ENCODE data around the gene UBA52.

UBA52 gene

GRCh38 chr19:18574691-18575291 is 3.1 kb downstream of the UBA52 start:
- DNase-seq (ENCODE audit: low read depth): no peak
- no peak for TF ChIP-seq CTCF (IDR thresholded peaks at IDR 0.05; ENCODE audit: low read length, missing control alignments)
- no peak overlapping the region for H3K4me3 ChIP-seq (replicated peaks; ENCODE audit: low read depth, low read length)

GRCh38 chr19:18576383-18576782 is 4.7 kb downstream of the UBA52 start:
- H3K4me3 ChIP-seq (replicated peaks; ENCODE audit: low read depth, low read length): no peak overlapping the region
- no peak for DNase-seq (ENCODE audit: low read depth)

GRCh38 chr19:18577365-18577914 is 5.8 kb downstream of the UBA52 start:
- no peak for TF ChIP-seq CTCF (IDR thresholded peaks at IDR 0.05; ENCODE audit: low read length, missing control alignments)
- H3K4me3 ChIP-seq (replicated peaks; ENCODE audit: low read depth, low read length): no peak overlapping the region

More at GRCh38 chr19:18576383-18576782, 4.7 kb downstream of the UBA52 start:
- TF ChIP-seq CTCF (IDR thresholded peaks at IDR 0.05; ENCODE audit: low read length, missing control alignments): no peak

GRCh38 chr19:18580311-18580710 is 8.7 kb downstream of the UBA52 start:
- TF ChIP-seq CTCF (IDR thresholded peaks at IDR 0.05; ENCODE audit: low read length, missing control alignments): no peak
- no peak overlapping the region for H3K4me3 ChIP-seq (replicated peaks; ENCODE audit: low read depth, low read length)
- DNase-seq (ENCODE audit: low read depth): no peak

More at GRCh38 chr19:18577365-18577914, 5.8 kb downstream of the UBA52 start:
- DNase-seq (ENCODE audit: low read depth): no peak

- no peak overlapping the region for H3K4me3 ChIP-seq (replicated peaks; ENCODE audit: low read depth, low read length)
- peak; percentile 9 for TF ChIP-seq CTCF (IDR thresholded peaks at IDR 0.05; ENCODE audit: low read length, missing control alignments)
- no peak for DNase-seq (ENCODE audit: low read depth)
These were observed 14.6 kb downstream of the UBA52 start for GRCh38 chr19:18586306-18586705.

- no peak for TF ChIP-seq CTCF (IDR thresholded peaks at IDR 0.05; ENCODE audit: low read length, missing control alignments)
- no peak overlapping the region for H3K4me3 ChIP-seq (replicated peaks; ENCODE audit: low read depth, low read length)
- DNase-seq (ENCODE audit: low read depth): no peak
These were observed 15.9 kb downstream of the UBA52 start for GRCh38 chr19:18587561-18587960.

Data from fibroblast of pulmonary artery (primary cell).